ENCODE results near the gene GUCY2D.
A peak's percentile ranks its signal among the peaks of the same experiment; 100 is the strongest.

Gene GUCY2D

GRCh38 chr17:7992924-7993323, 9.5 kb upstream of the GUCY2D start:
- DNase-seq, result peak; percentile 38

GRCh38 chr17:7993972-7994589, 8.3 kb upstream of the GUCY2D start:
- DNase-seq, result no peak

- DNase-seq, result no peak
Measured at GRCh38 chr17:7995724-7996123, 6.7 kb upstream of the GUCY2D start.

GRCh38 chr17:7997186-7997585, 5.2 kb upstream of the GUCY2D start:
- DNase-seq, result peak; percentile 76

DNA sequence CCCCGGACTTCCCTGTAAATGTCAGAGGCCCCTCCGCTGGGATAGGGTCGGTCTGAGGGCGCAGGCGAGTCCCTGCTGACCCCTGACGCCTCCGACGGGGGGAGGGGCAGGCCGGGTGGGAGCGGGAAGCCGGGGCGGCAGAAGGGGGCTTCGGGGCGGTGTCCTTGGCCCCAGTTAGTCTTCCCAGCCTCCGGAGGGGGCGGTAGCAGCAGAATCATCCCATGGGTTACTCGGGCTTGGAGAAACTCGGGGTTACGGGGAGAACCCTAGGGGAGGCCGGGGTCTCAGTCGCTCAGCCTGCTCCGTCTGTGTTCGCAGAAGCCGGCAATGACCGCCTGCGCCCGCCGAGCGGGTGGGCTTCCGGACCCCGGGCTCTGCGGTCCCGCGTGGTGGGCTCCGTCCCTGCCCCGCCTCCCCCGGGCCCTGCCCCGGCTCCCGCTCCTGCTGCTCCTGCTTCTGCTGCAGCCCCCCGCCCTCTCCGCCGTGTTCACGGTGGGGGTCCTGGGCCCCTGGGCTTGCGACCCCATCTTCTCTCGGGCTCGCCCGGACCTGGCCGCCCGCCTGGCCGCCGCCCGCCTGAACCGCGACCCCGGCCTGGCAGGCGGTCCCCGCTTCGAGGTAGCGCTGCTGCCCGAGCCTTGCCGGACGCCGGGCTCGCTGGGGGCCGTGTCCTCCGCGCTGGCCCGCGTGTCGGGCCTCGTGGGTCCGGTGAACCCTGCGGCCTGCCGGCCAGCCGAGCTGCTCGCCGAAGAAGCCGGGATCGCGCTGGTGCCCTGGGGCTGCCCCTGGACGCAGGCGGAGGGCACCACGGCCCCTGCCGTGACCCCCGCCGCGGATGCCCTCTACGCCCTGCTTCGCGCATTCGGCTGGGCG, 542 bp downstream of the GUCY2D start:
- no peak for DNase-seq

GRCh38 chr17:8003594-8004181, 1.3 kb downstream of the GUCY2D start:
- DNase-seq, result no peak

DNA sequence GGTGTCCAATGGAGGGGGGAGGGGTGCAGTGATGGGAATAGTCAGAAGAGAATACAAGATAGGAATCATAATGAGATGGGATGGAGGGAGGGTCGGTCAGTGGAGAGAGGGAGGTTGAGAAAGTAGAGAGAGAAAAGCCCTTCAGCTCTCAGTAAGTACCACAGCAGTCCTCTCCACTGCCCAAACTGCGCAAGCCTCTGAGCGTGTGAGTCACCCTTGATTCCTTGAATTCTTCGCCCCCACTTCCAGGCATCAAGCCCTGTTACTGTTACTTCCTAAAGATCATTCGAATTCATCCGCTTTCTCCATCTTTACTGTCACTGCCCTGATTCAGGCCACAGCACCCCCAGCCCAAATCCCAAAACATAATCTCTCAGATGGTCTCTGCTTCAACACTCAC, 2.5 kb downstream of the GUCY2D start:
- DNase-seq, result no peak

- no peak for DNase-seq
Measured at GRCh38 chr17:8005357-8005756, 2.9 kb downstream of the GUCY2D start.

GRCh38 chr17:8005967-8006730, 3.7 kb downstream of the GUCY2D start:
- DNase-seq, result peak; percentile 48

GRCh38 chr17:8006836-8007680, 4.6 kb downstream of the GUCY2D start:
- DNase-seq, result no peak

- no peak for DNase-seq
Measured at GRCh38 chr17:8007836-8008235, 5.4 kb downstream of the GUCY2D start.

DNA sequence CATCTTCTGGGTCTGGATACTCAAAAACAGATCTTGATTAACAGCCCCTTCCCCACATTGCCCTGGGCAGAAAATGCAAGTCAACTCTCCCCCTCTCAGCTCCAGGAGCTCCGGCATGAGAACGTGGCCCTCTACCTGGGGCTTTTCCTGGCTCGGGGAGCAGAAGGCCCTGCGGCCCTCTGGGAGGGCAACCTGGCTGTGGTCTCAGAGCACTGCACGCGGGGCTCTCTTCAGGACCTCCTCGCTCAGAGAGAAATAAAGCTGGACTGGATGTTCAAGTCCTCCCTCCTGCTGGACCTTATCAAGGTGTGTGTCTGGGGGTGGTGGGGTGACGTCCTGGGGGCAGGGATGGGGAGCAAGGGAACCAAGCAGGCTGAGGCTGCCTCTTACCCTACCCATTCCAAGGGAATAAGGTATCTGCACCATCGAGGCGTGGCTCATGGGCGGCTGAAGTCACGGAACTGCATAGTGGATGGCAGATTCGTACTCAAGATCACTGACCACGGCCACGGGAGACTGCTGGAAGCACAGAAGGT, 9.7 kb downstream of the GUCY2D start:
- no peak for DNase-seq

- peak; percentile 80 for DNase-seq
Measured at GRCh38 chr17:8012996-8013640, 10.7 kb downstream of the GUCY2D start.

DNA sequence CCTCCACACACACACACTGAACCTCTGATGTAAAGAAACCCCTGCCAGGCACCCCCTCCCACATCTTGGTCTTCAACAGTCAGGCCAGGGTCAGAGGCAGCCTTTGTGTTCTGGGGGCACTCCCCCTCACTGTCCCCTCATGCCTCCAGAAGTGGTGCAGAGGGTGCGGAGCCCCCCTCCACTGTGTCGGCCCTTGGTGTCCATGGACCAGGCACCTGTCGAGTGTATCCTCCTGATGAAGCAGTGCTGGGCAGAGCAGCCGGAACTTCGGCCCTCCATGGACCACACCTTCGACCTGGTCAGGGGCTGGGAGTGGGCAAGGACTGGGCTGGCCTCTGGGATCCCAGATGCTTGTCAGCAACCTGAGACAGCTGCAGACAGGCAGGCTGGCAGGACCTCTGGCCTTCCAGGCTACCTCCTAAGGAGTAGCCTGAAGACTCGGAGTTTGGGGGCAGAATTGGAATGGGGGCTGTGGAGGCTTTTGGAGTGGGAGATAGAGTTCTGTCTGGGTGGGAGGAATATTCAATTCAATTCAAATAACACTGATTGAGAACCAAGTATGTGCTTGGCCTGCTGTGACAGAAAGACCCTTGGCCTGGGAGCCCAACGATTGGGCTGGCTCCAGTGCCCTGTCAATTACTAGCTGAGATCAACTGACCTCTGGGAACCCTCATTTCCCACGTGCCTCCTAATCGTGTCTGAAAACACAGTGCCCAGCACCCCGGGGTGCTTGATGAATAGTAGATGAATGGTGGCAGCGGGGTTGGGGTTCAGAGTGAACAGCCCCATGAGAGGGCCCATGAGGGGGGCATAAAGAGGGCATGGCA, 11.5 kb downstream of the GUCY2D start:
- DNase-seq, result no peak

DNA sequence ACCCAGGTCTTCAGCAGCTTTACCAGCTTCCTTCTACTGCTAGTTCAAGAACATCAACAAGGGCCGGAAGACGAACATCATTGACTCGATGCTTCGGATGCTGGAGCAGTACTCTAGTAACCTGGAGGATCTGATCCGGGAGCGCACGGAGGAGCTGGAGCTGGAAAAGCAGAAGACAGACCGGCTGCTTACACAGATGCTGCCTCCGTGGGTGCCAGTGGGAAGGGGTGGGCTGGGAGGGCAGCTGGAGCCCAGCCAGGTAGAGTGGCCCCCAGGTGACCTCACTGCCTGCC, 12.1 kb downstream of the GUCY2D start:
- DNase-seq, result no peak

DNA sequence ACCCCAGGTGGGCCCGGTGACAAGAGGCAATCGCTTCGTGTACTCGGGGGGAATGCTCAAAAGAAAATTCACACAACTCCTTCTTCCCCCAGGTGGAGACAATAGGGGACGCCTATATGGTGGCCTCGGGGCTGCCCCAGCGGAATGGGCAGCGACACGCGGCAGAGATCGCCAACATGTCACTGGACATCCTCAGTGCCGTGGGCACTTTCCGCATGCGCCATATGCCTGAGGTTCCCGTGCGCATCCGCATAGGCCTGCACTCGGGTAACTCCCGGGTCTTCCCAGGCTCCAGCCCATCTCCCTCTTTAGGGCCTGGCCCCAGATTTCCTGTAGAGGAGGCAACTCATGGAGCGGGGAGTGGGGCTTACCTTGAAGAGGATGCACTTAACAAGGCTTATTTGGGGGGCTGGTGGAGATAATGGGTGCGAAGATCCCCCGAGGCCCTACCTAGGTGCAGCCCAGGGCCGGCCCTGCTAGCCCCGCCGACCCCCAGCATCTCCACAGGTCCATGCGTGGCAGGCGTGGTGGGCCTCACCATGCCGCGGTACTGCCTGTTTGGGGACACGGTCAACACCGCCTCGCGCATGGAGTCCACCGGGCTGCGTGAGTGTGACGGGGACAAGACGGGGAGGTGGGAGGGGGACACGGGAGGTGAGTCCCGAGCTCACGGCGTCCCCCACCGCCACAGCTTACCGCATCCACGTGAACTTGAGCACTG, 13.0 kb downstream of the GUCY2D start:
- DNase-seq, result no peak

DNA sequence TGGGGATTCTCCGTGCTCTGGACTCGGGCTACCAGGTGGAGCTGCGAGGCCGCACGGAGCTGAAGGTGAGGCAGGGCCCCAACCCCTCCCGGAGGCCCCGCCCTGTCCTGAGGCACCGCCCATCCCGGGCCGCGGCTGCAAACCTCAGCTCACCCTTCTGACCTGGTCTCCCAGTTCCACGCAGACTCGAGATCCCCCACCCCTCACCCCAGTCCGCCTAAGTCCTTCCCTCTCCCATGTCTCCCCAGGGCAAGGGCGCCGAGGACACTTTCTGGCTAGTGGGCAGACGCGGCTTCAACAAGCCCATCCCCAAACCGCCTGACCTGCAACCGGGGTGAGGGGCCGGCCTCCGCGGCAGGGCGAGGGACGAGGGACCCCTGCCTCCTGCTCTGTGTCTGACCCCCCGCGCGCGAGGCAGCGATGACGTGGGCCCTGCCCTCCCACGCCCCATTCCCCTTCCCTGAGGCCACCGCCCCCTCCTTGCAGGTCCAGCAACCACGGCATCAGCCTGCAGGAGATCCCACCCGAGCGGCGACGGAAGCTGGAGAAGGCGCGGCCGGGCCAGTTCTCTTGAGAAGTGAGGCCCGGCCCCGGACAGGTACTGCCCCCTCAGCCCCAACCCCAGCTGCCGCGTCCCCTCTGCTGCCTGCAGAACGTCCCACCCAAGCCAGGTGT, 13.7 kb downstream of the GUCY2D start:
- DNase-seq, result peak; percentile 22

- DNase-seq, result peak; percentile 83
Measured at GRCh38 chr17:8016632-8017424, 14.4 kb downstream of the GUCY2D start.

GRCh38 chr17:8018436-8018835, 16.0 kb downstream of the GUCY2D start:
- peak; percentile 90 for DNase-seq
